ENCODE results near the gene PABPC1L2A.
"Not testable (repeated sequence)": the region's sequence is repeated elsewhere in the genome, so short reads cannot be mapped to it uniquely, and the experiment has no call there.

PABPC1L2A gene

GRCh38 chrX:73079024-73079562 is at the start of gene PABPC1L2A:
PABPC1L2A (minus strand) TSS chrX:73079512; CDS start chrX:73079386, 126 bp downstream.
- DNase-seq = not testable (repeated sequence)

- DNase-seq = no peak
These were observed 48.5 kb upstream of the PABPC1L2A start for GRCh38 chrX:73127700-73128241.

- no peak for DNase-seq
These were observed 46.9 kb upstream of the PABPC1L2A start for GRCh38 chrX:73126240-73126639.

GRCh38 chrX:73099505-73099904 is 20.2 kb upstream of the PABPC1L2A start:
- DNase-seq = not testable (repeated sequence)

GRCh38 chrX:73086766-73087165 is 7.5 kb upstream of the PABPC1L2A start:
- not testable (repeated sequence) for DNase-seq

GRCh38 chrX:73079884-73080283 is 572 bp upstream of the PABPC1L2A start:
- DNase-seq = not testable (repeated sequence)

- not testable (repeated sequence) for DNase-seq
These were observed 715 bp downstream of the PABPC1L2A start for GRCh38 chrX:73078597-73078996.

GRCh38 chrX:73076838-73077237 is 2.5 kb downstream of the PABPC1L2A start:
- no peak for DNase-seq

- DNase-seq = no peak
These were observed 9.8 kb downstream of the PABPC1L2A start for GRCh38 chrX:73069365-73070035.

GRCh38 chrX:73068467-73069364 is 10.6 kb downstream of the PABPC1L2A start:
- no peak for DNase-seq

GRCh38 chrX:73067761-73068466 is 11.4 kb downstream of the PABPC1L2A start:
- not testable (repeated sequence) for DNase-seq

- DNase-seq = no peak
These were observed 50.4 kb downstream of the PABPC1L2A start for GRCh38 chrX:73028876-73029275.
